Endothelial cell of hepatic sinusoid (primary cell): ENCODE results near the gene STT3B.

ENCODE experiments used
- in situ Hi-C: cut with HindIII; loops from 2 replicates; pipeline ENCODE4 v1.10.0; 2017; ENCODE audit warnings: low sequenced_read_pairs

Gene STT3B

GRCh38 chr3:31636049-31636448 is 103.3 kb downstream of the STT3B start:
- in situ Hi-C loops: no loop called here

GRCh38 chr3:31636694-31637442 is 104.1 kb downstream of the STT3B start:
- in situ Hi-C loops: no loop called here

- in situ Hi-C loops: no loop called here
Observed at GRCh38 chr3:31639828-31640227, 107.1 kb downstream of the STT3B start.

GRCh38 chr3:31645256-31645655 is 112.5 kb downstream of the STT3B start:
- in situ Hi-C loops: no loop called here

- in situ Hi-C loops: no loop called here
Observed at GRCh38 chr3:31648286-31648968, 115.7 kb downstream of the STT3B start.

- in situ Hi-C loops: no loop called here
Observed at GRCh38 chr3:31652296-31652695, 119.6 kb downstream of the STT3B start.

GRCh38 chr3:31653464-31653863 is 120.7 kb downstream of the STT3B start:
- in situ Hi-C loops: no loop called here

GRCh38 chr3:31654998-31655397 is 122.3 kb downstream of the STT3B start:
- in situ Hi-C loops: no loop called here

- in situ Hi-C loops: no loop called here
Observed at GRCh38 chr3:31659246-31659645, 126.5 kb downstream of the STT3B start.

- in situ Hi-C loops: loop anchor here (10.0 kb wide), 1 partner anchor 444 kb away; the partner anchor contains the start of gene GPD1L
Observed at GRCh38 chr3:31661286-31661685, 128.6 kb downstream of the STT3B start.

- in situ Hi-C loops: loop anchor here (10.0 kb wide), 1 partner anchor 443 kb away; the partner anchor contains the start of gene GPD1L
Observed at GRCh38 chr3:31661993-31662670, 129.4 kb downstream of the STT3B start.

- in situ Hi-C loops: loop anchor here (10.0 kb wide), 1 partner anchor 441 kb away; the partner anchor contains the start of gene GPD1L
Observed at GRCh38 chr3:31664031-31664430, 131.3 kb downstream of the STT3B start.

- in situ Hi-C loops: loop anchor here (10.0 kb wide), 1 partner anchor 437 kb away; the partner anchor contains the start of gene GPD1L
Observed at GRCh38 chr3:31667582-31667981, 134.9 kb downstream of the STT3B start.

- in situ Hi-C loops: loop anchor here (10.0 kb wide), 1 partner anchor 437 kb away; the partner anchor contains the start of gene GPD1L
Observed at GRCh38 chr3:31668242-31668641, 135.5 kb downstream of the STT3B start.

GRCh38 chr3:31670136-31670535 is 137.4 kb downstream of the STT3B start:
- in situ Hi-C loops: no loop called here

GRCh38 chr3:31670722-31671121 is 138.0 kb downstream of the STT3B start:
- in situ Hi-C loops: no loop called here

- in situ Hi-C loops: no loop called here
Observed at GRCh38 chr3:31671451-31671850, 138.7 kb downstream of the STT3B start.

GRCh38 chr3:31671976-31672375 is 139.3 kb downstream of the STT3B start:
- in situ Hi-C loops: no loop called here

- in situ Hi-C loops: no loop called here
Observed at GRCh38 chr3:31673950-31674349, 141.2 kb downstream of the STT3B start.

- in situ Hi-C loops: no loop called here
Observed at GRCh38 chr3:31676556-31676955, 143.8 kb downstream of the STT3B start.

- in situ Hi-C loops: no loop called here
Observed at GRCh38 chr3:31680072-31680870, 147.5 kb downstream of the STT3B start.
